K562 (cell line): ENCODE measurements around the gene FMNL2.

Experiments used
- ATF2 ChIP-seq: sonication (generic); formaldehyde crosslinking; IDR thresholded peaks from 2 replicates; pipeline ENCODE4 v1.8.1; 2022; ENCODE audit warnings: missing genetic modification reagents
- EP300 ChIP-seq: IDR thresholded peaks from 2 replicates; pipeline ENCODE4 v1.6.1; 2012; ENCODE audit warnings: low read length, improper control_type of control experiment
- MAFK ChIP-seq: IDR thresholded peaks from 2 replicates; pipeline ENCODE4 v1.6.1; 2011; ENCODE audit warnings: low read length, improper control_type of control experiment
- PHF8 ChIP-seq: fragments of 200-600 bp; sonication (generic); IDR thresholded peaks from 2 replicates; pipeline ENCODE4 v1.6.1; 2012; ENCODE audit warnings: mixed run types, mild to moderate bottlenecking, inconsistent platforms, low read length, moderate library complexity, borderline replicate concordance
- ZZZ3 ChIP-seq: fragments of 450-650 bp; IDR thresholded peaks from 2 replicates; pipeline ENCODE4 v1.6.1; 2016; ENCODE audit warnings: antibody characterized with exemption, mild to moderate bottlenecking, moderate library complexity
- TF ChIP-seq, protein P1 (sequence below), 2 experiments: fragments of 450-650 bp; formaldehyde crosslinking in 1 of 2; IDR thresholded peaks; 2 replicates each; pipeline versions ENCODE4 v1.4.0 to v1.6.1; 2014 to 2020; ENCODE audit warnings: mild to moderate bottlenecking in 2 of 2, borderline replicate concordance in 1 of 2, low read depth in 1 of 2

- no peak for TF ChIP-seq ZZZ3
- no peak for TF ChIP-seq MAFK
- no peak for TF ChIP-seq ATF2
- TF ChIP-seq PHF8, result no peak
- TF ChIP-seq, protein P1, sequence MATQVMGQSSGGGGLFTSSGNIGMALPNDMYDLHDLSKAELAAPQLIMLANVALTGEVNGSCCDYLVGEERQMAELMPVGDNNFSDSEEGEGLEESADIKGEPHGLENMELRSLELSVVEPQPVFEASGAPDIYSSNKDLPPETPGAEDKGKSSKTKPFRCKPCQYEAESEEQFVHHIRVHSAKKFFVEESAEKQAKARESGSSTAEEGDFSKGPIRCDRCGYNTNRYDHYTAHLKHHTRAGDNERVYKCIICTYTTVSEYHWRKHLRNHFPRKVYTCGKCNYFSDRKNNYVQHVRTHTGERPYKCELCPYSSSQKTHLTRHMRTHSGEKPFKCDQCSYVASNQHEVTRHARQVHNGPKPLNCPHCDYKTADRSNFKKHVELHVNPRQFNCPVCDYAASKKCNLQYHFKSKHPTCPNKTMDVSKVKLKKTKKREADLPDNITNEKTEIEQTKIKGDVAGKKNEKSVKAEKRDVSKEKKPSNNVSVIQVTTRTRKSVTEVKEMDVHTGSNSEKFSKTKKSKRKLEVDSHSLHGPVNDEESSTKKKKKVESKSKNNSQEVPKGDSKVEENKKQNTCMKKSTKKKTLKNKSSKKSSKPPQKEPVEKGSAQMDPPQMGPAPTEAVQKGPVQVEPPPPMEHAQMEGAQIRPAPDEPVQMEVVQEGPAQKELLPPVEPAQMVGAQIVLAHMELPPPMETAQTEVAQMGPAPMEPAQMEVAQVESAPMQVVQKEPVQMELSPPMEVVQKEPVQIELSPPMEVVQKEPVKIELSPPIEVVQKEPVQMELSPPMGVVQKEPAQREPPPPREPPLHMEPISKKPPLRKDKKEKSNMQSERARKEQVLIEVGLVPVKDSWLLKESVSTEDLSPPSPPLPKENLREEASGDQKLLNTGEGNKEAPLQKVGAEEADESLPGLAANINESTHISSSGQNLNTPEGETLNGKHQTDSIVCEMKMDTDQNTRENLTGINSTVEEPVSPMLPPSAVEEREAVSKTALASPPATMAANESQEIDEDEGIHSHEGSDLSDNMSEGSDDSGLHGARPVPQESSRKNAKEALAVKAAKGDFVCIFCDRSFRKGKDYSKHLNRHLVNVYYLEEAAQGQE (IDR thresholded peaks at IDR 0.05; ENCODE audit: borderline replicate concordance), result no peak
- TF ChIP-seq, protein P1 (CRISPR knock-in tag; IDR thresholded peaks at IDR 0.05; ENCODE audit: low read depth), result no peak
- TF ChIP-seq EP300, result no peak
Observed at GRCh38 chr2:152624805-152625204, 289.8 kb downstream of the FMNL2 start.
